ENCODE results near the gene PPP2R5C. TPM values are rescaled to one million over a fixed set of nuclear protein-coding genes. Genes with fewer than 3 reads are reported as not detected.

The PPP2R5C gene
- total RNA-seq, 1 donor from 2014 or later, result 174 TPM

GRCh38 chr14:101929946-101930345 is 168.4 kb downstream of the PPP2R5C start:
- DNase-seq (ENCODE audit: low spot score in 2 of 2), result no peak
- no peak for FAIRE-seq

DNA sequence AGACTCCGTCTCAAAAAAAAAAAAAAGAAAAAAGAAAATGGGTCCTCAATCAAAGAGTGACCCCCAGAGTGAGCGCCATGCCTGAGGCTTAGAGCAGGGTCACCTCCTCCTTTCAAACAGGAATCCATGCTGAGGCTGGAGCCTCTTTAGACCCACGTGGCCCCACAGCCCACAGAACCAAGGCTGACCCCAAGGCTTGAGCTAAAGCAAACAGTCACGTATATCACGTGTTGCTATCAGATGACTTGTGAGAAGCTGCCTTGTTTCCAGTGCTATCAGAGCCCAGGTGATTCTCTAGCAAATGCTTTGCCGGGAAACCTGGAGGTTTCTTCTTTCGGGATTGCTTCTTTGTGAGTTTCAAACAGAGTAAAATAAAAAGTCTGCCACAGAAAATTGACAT is 171.2 kb downstream of the PPP2R5C start:
- DNase-seq (ENCODE audit: low spot score in 2 of 2) (no peak), FAIRE-seq (no peak)

GRCh38 chr14:101933209-101933608 is 171.7 kb downstream of the PPP2R5C start:
- no peak for FAIRE-seq
- DNase-seq (ENCODE audit: low spot score in 2 of 2), result no peak

GRCh38 chr14:101934601-101935150 is 173.2 kb downstream of the PPP2R5C start:
- FAIRE-seq (no peak), DNase-seq (ENCODE audit: low spot score in 2 of 2) (no peak)

DNA sequence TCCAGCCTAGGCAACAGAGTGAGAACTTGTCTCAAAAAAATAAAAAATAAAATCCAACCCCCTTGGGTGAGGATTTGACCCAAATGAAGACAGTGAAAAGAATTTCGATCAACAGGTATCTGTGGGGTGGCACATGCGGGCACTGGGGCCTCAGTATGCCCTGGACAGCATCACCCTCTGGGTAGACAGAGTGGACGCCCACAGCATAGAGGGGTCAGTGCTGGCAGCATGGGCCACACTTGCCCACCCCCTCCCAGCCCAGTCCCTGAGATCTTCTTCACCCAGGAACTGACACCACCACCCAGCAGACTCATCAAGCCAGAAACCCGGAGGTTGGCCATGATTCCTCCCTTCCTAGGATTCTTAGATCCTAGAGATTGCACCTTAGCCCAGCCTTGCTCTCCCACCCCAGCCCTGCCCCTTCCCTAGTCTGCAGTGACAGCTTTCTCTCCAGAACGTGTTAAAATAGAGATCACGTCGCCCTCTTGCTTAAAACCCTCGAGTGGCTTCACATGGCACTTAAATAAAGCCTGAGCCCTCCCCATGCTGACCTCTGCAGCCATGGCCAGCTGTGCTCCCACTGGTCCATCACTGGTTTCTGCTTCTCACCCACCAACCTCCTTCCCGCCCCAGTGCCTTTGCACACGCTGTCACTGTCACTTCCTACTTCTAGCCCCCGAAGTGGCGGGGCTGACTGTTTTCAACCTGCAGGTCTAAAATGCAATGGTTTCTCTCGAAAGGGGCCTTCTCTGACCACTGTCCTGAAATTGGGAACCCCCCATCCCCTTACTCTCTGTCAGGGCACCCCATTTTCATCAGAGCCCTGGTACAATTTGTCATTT is 176.6 kb downstream of the PPP2R5C start:
- DNase-seq (ENCODE audit: low spot score in 2 of 2) (no peak), FAIRE-seq (no peak)

- no peak for DNase-seq (ENCODE audit: low spot score in 2 of 2)
- no peak for FAIRE-seq
Measured at GRCh38 chr14:101939646-101940170, 178.2 kb downstream of the PPP2R5C start.

GRCh38 chr14:101944451-101944850 is 182.9 kb downstream of the PPP2R5C start:
- no peak for DNase-seq (ENCODE audit: low spot score in 2 of 2)

GRCh38 chr14:101945171-101945570 is 183.7 kb downstream of the PPP2R5C start:
- DNase-seq (ENCODE audit: low spot score in 2 of 2) (no peak), FAIRE-seq (no peak)

More at GRCh38 chr14:101944451-101944850, 182.9 kb downstream of the PPP2R5C start:
- FAIRE-seq, result no peak

DNA sequence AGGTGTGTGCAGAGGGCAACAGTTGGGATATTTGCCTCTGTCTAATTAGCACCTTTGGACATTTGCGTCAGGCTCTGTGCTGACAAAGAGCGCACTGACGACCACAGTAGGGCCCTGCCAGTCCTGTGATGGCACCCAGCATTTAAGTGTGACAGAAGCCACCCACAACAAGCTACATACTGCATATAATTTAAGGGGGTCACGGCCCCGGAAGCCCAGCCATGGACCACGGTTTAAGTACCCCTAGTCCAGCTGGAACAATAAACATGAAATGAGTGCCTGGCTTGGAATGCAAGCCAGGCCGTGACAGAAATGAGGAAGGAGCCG is 186.0 kb downstream of the PPP2R5C start:
- DNase-seq (ENCODE audit: low spot score in 2 of 2) (no peak), FAIRE-seq (no peak)

DNA sequence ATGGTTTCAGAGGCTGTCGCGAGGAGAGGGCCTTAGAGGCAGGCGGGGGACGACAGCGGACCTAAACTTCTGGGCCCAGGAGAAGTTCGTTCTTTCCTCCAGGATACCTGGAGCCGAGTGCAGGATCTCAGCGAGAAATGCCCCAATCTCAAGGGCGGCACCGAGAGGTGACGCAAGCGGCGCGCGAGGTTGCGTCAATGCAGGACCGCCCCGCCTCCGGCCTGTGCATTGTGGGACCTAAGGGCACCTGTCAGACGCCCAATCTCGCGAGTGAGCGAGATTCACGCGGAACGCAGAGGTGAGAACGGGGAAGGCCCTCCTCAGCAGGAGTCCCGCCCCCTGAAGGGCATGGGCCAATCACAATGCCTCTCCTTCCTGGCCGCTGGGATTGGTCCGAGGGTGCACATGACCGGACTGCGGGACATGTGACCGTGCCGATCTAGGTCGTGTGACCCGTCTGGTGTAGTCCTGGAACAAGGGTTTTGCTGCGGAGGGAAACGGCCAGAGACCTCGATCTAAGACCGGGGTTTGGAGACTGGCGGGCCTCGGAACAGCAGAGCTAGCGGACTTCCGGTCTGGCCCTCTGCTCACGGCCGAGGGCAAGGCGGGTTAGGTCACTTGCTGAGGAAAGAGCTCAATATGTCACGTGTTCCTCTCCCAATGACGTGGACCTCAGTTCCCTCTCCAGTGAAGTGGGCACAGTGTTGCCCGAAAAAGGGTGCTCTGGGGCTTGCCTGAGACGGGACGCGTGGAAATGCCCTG is 186.6 kb downstream of the PPP2R5C start:
- DNase-seq (ENCODE audit: low spot score in 2 of 2), result peak; percentile 92 to 99

DNA sequence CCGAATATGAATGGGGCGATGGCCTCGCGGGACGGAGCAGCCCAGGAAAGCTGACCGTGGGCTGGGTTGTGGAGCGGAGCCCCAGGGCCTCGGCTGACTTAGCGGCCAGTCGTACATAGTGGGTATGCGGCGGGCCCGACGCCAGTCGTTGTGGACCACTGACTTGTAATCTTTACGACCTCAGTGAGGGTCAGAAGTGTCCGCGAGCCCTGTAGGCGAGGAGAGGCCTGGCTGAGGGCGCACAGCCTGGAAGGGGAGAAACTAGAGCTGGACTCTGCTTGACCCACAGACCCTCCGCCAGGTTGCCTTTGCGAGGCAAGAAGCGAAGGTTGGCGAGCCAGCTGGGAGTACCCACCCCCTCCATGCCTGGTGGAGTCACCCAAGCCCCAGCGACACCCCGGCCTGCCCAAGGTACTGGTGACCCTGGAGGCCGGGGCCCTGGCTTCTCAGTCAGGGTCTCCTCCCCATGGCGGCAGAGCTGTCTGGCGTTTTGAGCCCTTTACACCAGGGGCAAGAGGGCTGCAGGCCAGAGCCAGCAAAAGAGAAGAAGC is 187.2 kb downstream of the PPP2R5C start:
- DNase-seq (ENCODE audit: low spot score in 2 of 2) (no peak), FAIRE-seq (no peak)

More for the DNA sequence above, 186.6 kb downstream of the PPP2R5C start:
- peak; percentile 93 for FAIRE-seq

DNA sequence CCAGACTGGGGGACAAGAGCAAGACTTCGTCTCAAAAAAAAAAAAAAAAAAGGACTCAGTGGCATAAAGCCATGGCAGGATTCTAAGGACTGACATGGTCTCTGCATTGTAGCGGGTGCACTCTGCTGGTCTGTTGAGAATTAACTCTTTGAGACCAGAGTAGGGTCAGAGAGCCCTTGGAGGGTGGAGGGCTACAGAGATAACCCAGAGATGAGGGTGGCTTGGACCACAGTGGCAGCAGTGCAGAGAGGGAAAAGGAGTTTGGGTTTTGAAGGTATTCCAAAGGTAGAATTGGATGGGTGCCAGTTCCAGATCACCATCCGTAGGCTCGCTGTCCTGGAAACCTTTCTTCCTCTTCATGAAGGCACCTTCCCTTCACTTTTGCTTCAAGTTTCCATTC is 188.6 kb downstream of the PPP2R5C start:
- DNase-seq (ENCODE audit: low spot score in 2 of 2) (no peak), FAIRE-seq (no peak)

DNA sequence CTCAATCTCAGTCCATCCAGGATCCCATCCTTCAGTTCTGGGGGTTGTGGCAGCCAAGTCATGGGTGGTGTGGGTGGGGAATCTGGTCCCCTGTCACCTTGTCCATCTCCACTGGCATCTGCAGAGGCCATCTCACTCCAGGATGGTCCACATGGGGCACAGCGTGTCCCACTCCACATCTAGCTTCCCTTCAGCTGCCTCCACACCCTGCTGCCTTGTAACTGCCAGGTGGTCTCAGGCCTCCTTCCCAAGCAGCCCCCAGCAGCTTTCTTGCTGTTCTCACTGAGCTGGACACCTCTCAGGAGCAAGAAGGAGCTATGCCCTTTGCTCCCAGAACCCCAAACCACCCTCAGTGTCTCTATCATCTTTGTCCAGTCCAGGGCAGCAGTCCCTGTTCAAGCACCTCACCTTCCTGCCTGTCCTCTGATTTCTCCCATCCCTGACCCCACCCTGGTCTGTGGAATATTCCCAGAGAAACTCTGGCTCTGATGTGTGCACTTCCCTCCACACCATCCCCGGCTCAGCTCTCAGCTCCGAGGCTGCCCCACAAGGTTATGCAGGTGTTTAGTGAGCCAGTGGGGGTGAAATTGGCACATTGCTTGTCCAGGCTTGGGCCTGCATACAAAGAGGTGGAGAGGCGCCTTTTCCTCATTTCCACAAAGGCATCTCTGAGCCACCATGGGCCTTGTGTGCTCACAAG is 189.2 kb downstream of the PPP2R5C start:
- DNase-seq (ENCODE audit: low spot score in 2 of 2) (no peak), FAIRE-seq (no peak)

- DNase-seq (ENCODE audit: low spot score in 2 of 2) (no peak), FAIRE-seq (no peak)
Measured at GRCh38 chr14:101953151-101953550, 191.6 kb downstream of the PPP2R5C start.

DNA sequence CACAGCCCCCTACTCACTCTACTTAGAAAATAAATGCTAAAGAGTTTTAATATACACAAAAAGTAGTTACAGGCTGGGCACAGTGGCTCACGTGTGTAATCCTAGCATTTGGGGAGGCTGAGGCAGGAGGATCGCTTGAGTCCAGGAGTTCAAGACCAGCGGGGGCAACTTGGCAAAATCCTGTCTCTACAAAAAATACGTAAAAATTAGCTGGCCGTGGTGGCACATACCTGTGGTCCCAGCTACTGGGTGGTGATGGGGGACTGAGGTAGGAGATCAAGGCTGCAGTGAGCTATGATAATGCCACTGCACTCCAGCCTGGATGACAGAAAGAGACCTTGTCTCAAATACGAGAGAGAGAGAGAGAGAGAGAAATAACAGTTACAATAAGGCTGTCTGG is 193.0 kb downstream of the PPP2R5C start:
- DNase-seq (ENCODE audit: low spot score in 2 of 2) (no peak), FAIRE-seq (no peak)

GRCh38 chr14:101955695-101956161 is 194.2 kb downstream of the PPP2R5C start:
- DNase-seq (ENCODE audit: low spot score in 2 of 2) (no peak), FAIRE-seq (no peak)

GRCh38 chr14:101956179-101956885 is 194.8 kb downstream of the PPP2R5C start:
- no peak for DNase-seq (ENCODE audit: low spot score in 2 of 2)
- FAIRE-seq, result no peak

DNA sequence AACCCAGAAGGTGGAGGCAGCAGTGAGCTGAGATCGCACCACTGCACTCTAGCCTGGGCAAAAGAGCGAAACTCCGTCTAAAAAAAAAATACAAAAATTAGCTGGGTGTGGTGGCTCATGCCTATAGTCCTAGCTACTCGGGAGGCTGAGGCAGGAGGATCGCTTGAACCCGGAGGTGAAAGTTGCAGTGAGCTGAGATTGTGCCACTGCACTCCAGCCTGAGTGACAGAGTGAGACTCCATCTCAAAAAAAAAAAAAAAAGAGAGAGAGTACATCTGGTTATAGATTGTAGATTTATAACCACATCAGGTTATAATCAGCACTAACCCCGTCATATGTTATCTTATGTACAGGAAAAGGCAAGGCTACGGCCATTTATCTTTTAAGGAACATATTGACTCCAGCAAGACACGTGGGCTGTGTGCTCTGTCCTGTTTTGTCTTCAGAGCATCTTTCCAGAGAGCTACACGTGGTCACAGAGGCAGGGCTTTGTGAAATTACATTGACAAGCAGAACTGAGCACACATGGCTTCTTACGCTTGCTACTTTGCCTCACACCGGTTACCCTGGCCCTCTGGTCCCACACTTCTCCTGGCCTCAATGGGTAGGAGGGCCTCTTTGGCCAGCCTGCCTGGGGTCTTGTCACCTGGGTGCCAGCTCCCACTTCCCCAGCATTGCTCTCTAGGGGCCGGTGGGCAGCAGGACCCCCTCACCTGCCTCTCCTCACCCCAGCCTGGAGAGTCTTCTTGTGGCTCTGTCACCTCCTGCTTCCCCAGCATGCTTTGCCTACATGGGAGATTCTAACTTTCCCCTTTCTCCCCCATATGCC is 196.1 kb downstream of the PPP2R5C start:
- FAIRE-seq, result no peak
- DNase-seq (ENCODE audit: low spot score in 2 of 2), result no peak
